Mucosa of stomach (tissue), 1 donor: ENCODE data around the gene PPIB.

Experiments used
- H3K27me3 ChIP-seq: one replicate; pipeline ENCODE4 v1.7.0; 2013; ENCODE audit warnings: mild to moderate bottlenecking, low read length; ENCODE audit not compliant: control insufficient read depth, insufficient read depth
- H3K36me3 ChIP-seq: one replicate; pipeline ENCODE4 v1.7.0; 2013; ENCODE audit warnings: low read length; ENCODE audit not compliant: control insufficient read depth, insufficient read depth
- H3K4me1 ChIP-seq: one replicate; pipeline ENCODE4 v1.7.0; 2013; ENCODE audit warnings: mild to moderate bottlenecking, low read length; ENCODE audit not compliant: control insufficient read depth, insufficient read depth
- H3K4me3 ChIP-seq: one replicate; pipeline ENCODE4 v1.7.0; 2013; ENCODE audit warnings: low read length
- H3K9ac ChIP-seq: one replicate; pipeline ENCODE4 v1.7.0; 2013; ENCODE audit warnings: mild to moderate bottlenecking, low read length, moderate library complexity
- H3K9me3 ChIP-seq: one replicate; pipeline ENCODE4 v1.7.0; 2013; ENCODE audit warnings: mild to moderate bottlenecking, low read length, moderate library complexity; ENCODE audit not compliant: control insufficient read depth
- donor health status: Pancreatic carcinoma.

PPIB gene

GRCh38 chr15:64153480-64154367, 9.1 kb downstream of the PPIB start:
- H3K9me3 ChIP-seq, result no peaks in the 10 kb centered on the region
- H3K36me3 ChIP-seq, result peaks cover 11% of the 10 kb centered on the region
- no peak overlapping the region for H3K4me3 ChIP-seq
- H3K27me3 ChIP-seq, result peaks cover 26% of the 10 kb centered on the region
- peaks cover 30% of the 10 kb centered on the region for H3K4me1 ChIP-seq
- peak overlapping the region; percentile 39 for H3K9ac ChIP-seq

- Histone ChIP-seq H3K9ac (no peak overlapping the region), H3K27me3 (peaks cover 26% of the 10 kb centered on the region), H3K9me3 (no peaks in the 10 kb centered on the region), H3K36me3 (peaks cover 4% of the 10 kb centered on the region), H3K4me3 (no peak overlapping the region), H3K4me1 (peaks cover 30% of the 10 kb centered on the region)
Measured at GRCh38 chr15:64152507-64153387, 10.1 kb downstream of the PPIB start.

GRCh38 chr15:64151727-64152506, 10.9 kb downstream of the PPIB start, which contains the start of gene SNX22:
Gene SNX22, plus strand, starts transcription at chr15:64151731. Its CDS starts 45 bp downstream, at chr15:64151776.
- peaks cover 30% of the 10 kb centered on the region for H3K4me1 ChIP-seq
- H3K27me3 ChIP-seq, result peaks cover 26% of the 10 kb centered on the region
- peak within 1 kb of the TSS; percentile 25 for H3K9ac ChIP-seq
- H3K4me3 ChIP-seq, result peak within 1 kb of the TSS; percentile 36
- no peaks in the 10 kb centered on the region for H3K9me3 ChIP-seq
- H3K36me3 ChIP-seq, result peaks cover 2% of the 10 kb centered on the region

- Histone ChIP-seq H3K36me3 (no peaks in the 10 kb centered on the region), H3K9ac (peak overlapping the region; percentile 17), H3K4me3 (no peak overlapping the region), H3K27me3 (peaks cover 26% of the 10 kb centered on the region), H3K9me3 (no peaks in the 10 kb centered on the region), H3K4me1 (peaks cover 30% of the 10 kb centered on the region)
Measured at GRCh38 chr15:64149893-64150578, 12.8 kb downstream of the PPIB start.

GRCh38 chr15:64149424-64149823, 13.4 kb downstream of the PPIB start:
- H3K27me3 ChIP-seq, result peaks cover 26% of the 10 kb centered on the region

GRCh38 chr15:64148581-64148980, 14.2 kb downstream of the PPIB start:
- Histone ChIP-seq H3K4me3 (no peak overlapping the region), H3K27me3 (peaks cover 26% of the 10 kb centered on the region), H3K4me1 (peaks cover 25% of the 10 kb centered on the region), H3K36me3 (no peaks in the 10 kb centered on the region), H3K9ac (no peak overlapping the region), H3K9me3 (no peaks in the 10 kb centered on the region)

More at GRCh38 chr15:64149424-64149823, 13.4 kb downstream of the PPIB start:
- Histone ChIP-seq H3K9ac (no peak overlapping the region), H3K9me3 (no peaks in the 10 kb centered on the region), H3K4me3 (no peak overlapping the region), H3K36me3 (no peaks in the 10 kb centered on the region), H3K4me1 (peaks cover 30% of the 10 kb centered on the region)

GRCh38 chr15:64148168-64148567, 14.7 kb downstream of the PPIB start:
- H3K27me3 ChIP-seq, result peaks cover 23% of the 10 kb centered on the region
- H3K4me1 ChIP-seq, result peaks cover 21% of the 10 kb centered on the region
- no peak overlapping the region for H3K9ac ChIP-seq
- no peak overlapping the region for H3K4me3 ChIP-seq
- no peaks in the 10 kb centered on the region for H3K36me3 ChIP-seq
- no peaks in the 10 kb centered on the region for H3K9me3 ChIP-seq

GRCh38 chr15:64146885-64147681, 15.7 kb downstream of the PPIB start:
- no peaks in the 10 kb centered on the region for H3K9me3 ChIP-seq
- no peak overlapping the region for H3K4me3 ChIP-seq
- H3K9ac ChIP-seq, result no peak overlapping the region
- H3K4me1 ChIP-seq, result peaks cover 10% of the 10 kb centered on the region
- H3K27me3 ChIP-seq, result peaks cover 12% of the 10 kb centered on the region
- no peaks in the 10 kb centered on the region for H3K36me3 ChIP-seq

- H3K9ac ChIP-seq, result no peak overlapping the region
Measured at GRCh38 chr15:64146520-64146884, 16.3 kb downstream of the PPIB start.

GRCh38 chr15:64146041-64146440, 16.8 kb downstream of the PPIB start:
- Histone ChIP-seq H3K9ac (no peak overlapping the region), H3K27me3 (peaks cover 1% of the 10 kb centered on the region), H3K4me1 (peaks cover 2% of the 10 kb centered on the region), H3K4me3 (no peak overlapping the region), H3K9me3 (no peaks in the 10 kb centered on the region), H3K36me3 (no peaks in the 10 kb centered on the region)

More at GRCh38 chr15:64146520-64146884, 16.3 kb downstream of the PPIB start:
- no peaks in the 10 kb centered on the region for H3K9me3 ChIP-seq
- no peak overlapping the region for H3K4me3 ChIP-seq
- peaks cover 5% of the 10 kb centered on the region for H3K4me1 ChIP-seq
- H3K27me3 ChIP-seq, result peaks cover 6% of the 10 kb centered on the region
- no peaks in the 10 kb centered on the region for H3K36me3 ChIP-seq
